ENCODE measurements around the gene SF3B3. TPM values are rescaled to one million over a fixed set of nuclear protein-coding genes. Genes with fewer than 3 reads are reported as not detected.

Gene SF3B3
- total and polyA plus RNA-seq, 2 donors (not counting 3 experiments of a cell fraction or from before 2014, with no cell fraction given): 167 to 324 TPM

- no peaks in the 10 kb centered on the region for H4K20me1 ChIP-seq (replicated peaks; ENCODE audit: control insufficient read depth, extremely low read depth, insufficient read depth, low read length)
- no peak overlapping the region for H3K27ac ChIP-seq (ENCODE audit: insufficient read depth, low read depth, low read length)
- no peaks in the 10 kb centered on the region for H3K4me1 ChIP-seq (ENCODE audit: control insufficient read depth, extremely low read depth, insufficient read depth, low read length)
- H3K9me1 ChIP-seq (replicated peaks; ENCODE audit: control insufficient read depth, extremely low read depth, insufficient read depth, low read length): no peaks in the 10 kb centered on the region
- H3K36me3 ChIP-seq (ENCODE audit: control insufficient read depth in 2 of 2, extremely low read depth in 1 of 2, insufficient read depth in 2 of 2, low read length in 2 of 2): no peaks in the 10 kb centered on the region
- BruUV-seq (replicated peaks): no TSS peak
- ChIA-PET POLR2A (no interaction called here), CTCF (no interaction called here)
- H3K4me2 ChIP-seq (ENCODE audit: insufficient read depth, low read length): no peak overlapping the region
- TF ChIP-seq MYC (IDR thresholded peaks at IDR 0.05; ENCODE audit: low read depth, low read length): no peak
- TF ChIP-seq CTCF (IDR thresholded peaks at IDR 0.05; ENCODE audit: extremely low read depth in 1 of 2, insufficient read depth in 1 of 2, low read depth in 1 of 2, low read length in 2 of 2): no peak
- TF ChIP-seq POLR2AphosphoS5 (IDR thresholded peaks at IDR 0.05; ENCODE audit: insufficient read depth, low read depth, low read length): no peak
- TF ChIP-seq POLR2A (IDR thresholded peaks at IDR 0.05; ENCODE audit: low read depth, low read length): no peak
- no peak for TF ChIP-seq GATA2 (IDR thresholded peaks at IDR 0.05; ENCODE audit: insufficient read depth, insufficient read length, low read depth, low read length)
- no peak for TF ChIP-seq EZH2 (IDR thresholded peaks at IDR 0.05; ENCODE audit: borderline replicate concordance, low read depth, low read length, severe bottlenecking)
- no peak for TF ChIP-seq FOS (IDR thresholded peaks at IDR 0.05; ENCODE audit: borderline replicate concordance, insufficient read depth, low read length)
- H3K9ac ChIP-seq (replicated peaks; ENCODE audit: extremely low read depth, insufficient read depth, low read length): no peak overlapping the region
- H3K79me2 ChIP-seq (ENCODE audit: control insufficient read depth, insufficient read depth, low read length): no peaks in the 10 kb centered on the region
- dilution Hi-C loops (cut with MboI; ENCODE audit: extremely low pct_ligation_motif_present, low sequenced_read_pairs) (no loop called here), intact Hi-C loops (cut with micrococcal nuclease) (no loop called here)
- no peaks in the 10 kb centered on the region for H3K9me3 ChIP-seq (replicated peaks; ENCODE audit: control insufficient read depth, insufficient read depth, low read length)
- no peak overlapping the region for H3K4me3 ChIP-seq (replicated peaks in 1 of 3; ENCODE audit: insufficient read depth in 1 of 3, low read depth in 1 of 3, low read length in 3 of 3)
- H3K27me3 ChIP-seq (ENCODE audit: control insufficient read depth in 2 of 2, insufficient read depth in 2 of 2, low read length in 2 of 2): no peaks in the 10 kb centered on the region
- FAIRE-seq (no peak), DNase-seq (ENCODE audit: low read depth, low spot score) (no peak)
- H2AFZ ChIP-seq (ENCODE audit: low read depth, low read length): no peak overlapping the region
Observed at GRCh38 chr16:70604407-70605282, 81.0 kb downstream of the SF3B3 start.

Measured in endothelial cell of umbilical vein (primary cell).